Measurements from ENCODE around the gene TENT5A. TPM values are rescaled to one million over a fixed set of nuclear protein-coding genes. Genes with fewer than 3 reads are reported as not detected.
A peak's percentile ranks its signal among the peaks of the same experiment; 100 is the strongest.

The TENT5A gene
- total RNA-seq, 4 donors from 2014 or later: 5.6 to 42.1 (median 34.2) TPM

DNA sequence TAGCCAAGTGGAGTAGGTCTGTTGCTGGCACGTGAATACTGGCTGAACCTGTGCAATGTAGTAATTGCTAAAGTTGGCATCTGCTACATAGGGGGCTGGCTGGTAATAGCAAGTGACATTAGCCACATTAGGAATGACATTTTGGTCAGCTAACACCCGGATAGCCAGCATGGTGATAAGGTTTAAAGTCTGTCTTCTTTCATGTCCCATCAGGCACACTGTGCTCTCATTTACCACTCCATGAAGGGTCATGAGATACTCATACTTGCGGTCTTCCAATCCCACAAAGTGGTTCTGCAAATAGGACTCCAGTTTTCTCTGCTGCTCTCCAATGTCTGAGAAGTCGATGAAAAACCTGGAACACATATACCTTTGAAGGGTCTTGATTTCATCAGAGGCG, 2.8 kb downstream of the TENT5A start:
- H3K27ac ChIP-seq: peak overlapping the region; percentile 95 to 99 (median 98)
- intact Hi-C loops (cut with DNase I; ENCODE audit: low total_unique reads): loop anchor here (5.0 to 10.0 kb wide), 5 partner anchors 185 to 1645 kb away; partner anchors contain the start of gene BCKDHB

DNA sequence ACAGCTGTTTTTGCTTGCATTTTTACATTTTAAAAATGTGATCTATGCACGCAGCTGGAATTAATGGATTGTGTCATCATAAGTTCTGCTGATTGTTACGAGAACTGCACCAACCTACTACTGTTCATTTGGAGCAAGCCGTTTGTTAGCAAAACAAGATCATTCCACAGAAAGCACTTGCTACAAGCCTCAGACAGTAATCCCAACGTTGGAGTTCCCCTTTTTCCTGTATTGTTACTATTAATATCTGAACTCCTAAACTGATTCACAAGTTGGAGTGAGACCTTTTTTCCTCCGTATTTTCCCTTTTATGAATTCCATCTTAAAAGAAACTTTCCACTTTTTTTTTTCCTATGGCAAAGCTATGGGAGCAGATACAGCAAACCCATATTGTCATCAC, 3.5 kb downstream of the TENT5A start:
- H3K36me3 ChIP-seq: peaks cover 0 to 3% (median 0%) of the 10 kb centered on the region in 4 donors
- H3K9me3 ChIP-seq: no peaks in the 10 kb centered on the region
- peak overlapping the region; percentile 20 to 99 (median 98) for H3K27ac ChIP-seq
- in situ Hi-C loops (cut with MboI; ENCODE audit: low pct_ligation_motif_present in 1 of 4, low pct_unique_long_range_greater_than_20kb in 1 of 4, low sequenced_read_pairs in 3 of 4) (loop anchor here in 1 of 4 donors (25.0 kb wide), 1 partner anchor 1137 kb away; no protein-coding TSS in a partner anchor), intact Hi-C loops (cut with DNase I; ENCODE audit: low total_unique reads) (loop anchor here (10.0 kb wide), 1 partner anchor 184 kb away; no protein-coding TSS in a partner anchor)
- WGBS, 2 donors (ENCODE audit: low coverage in 1 of 2): 44 to 49% methylated on average over 5 of the region's 5 CpGs
- H3K4me1 ChIP-seq: peaks cover 6 to 39% (median 22%) of the 10 kb centered on the region in 4 donors
- DNase-seq: no peak
- no peaks in the 10 kb centered on the region for H3K27me3 ChIP-seq
- peak overlapping the region in 2 of 4 donors; percentile 3 to 68 for H3K4me3 ChIP-seq
- TF ChIP-seq POLR2A (IDR thresholded peaks at IDR 0.05) (no peak), EP300 (IDR thresholded peaks at IDR 0.05; ENCODE audit: low read depth) (no peak), POLR2AphosphoS5 (IDR thresholded peaks at IDR 0.05) (no peak)
- TF ChIP-seq, protein P1, sequence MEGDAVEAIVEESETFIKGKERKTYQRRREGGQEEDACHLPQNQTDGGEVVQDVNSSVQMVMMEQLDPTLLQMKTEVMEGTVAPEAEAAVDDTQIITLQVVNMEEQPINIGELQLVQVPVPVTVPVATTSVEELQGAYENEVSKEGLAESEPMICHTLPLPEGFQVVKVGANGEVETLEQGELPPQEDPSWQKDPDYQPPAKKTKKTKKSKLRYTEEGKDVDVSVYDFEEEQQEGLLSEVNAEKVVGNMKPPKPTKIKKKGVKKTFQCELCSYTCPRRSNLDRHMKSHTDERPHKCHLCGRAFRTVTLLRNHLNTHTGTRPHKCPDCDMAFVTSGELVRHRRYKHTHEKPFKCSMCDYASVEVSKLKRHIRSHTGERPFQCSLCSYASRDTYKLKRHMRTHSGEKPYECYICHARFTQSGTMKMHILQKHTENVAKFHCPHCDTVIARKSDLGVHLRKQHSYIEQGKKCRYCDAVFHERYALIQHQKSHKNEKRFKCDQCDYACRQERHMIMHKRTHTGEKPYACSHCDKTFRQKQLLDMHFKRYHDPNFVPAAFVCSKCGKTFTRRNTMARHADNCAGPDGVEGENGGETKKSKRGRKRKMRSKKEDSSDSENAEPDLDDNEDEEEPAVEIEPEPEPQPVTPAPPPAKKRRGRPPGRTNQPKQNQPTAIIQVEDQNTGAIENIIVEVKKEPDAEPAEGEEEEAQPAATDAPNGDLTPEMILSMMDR (IDR thresholded peaks at IDR 0.05): no peak

More for the DNA sequence above, 2.8 kb downstream of the TENT5A start:
- WGBS, 2 donors (ENCODE audit: low coverage in 1 of 2): 41 to 100% methylated on average over 2 to 5 of the region's 5 CpGs
- H3K36me3 ChIP-seq: peaks cover 0 to 3% (median 0%) of the 10 kb centered on the region in 4 donors
- no peaks in the 10 kb centered on the region for H3K27me3 ChIP-seq
- TF ChIP-seq EP300 (IDR thresholded peaks at IDR 0.05; ENCODE audit: low read depth) (no peak), POLR2A (IDR thresholded peaks at IDR 0.05) (no peak), POLR2AphosphoS5 (IDR thresholded peaks at IDR 0.05) (no peak)
- TF ChIP-seq, protein P1 (IDR thresholded peaks at IDR 0.05): no peak
- peaks cover 6 to 45% (median 25%) of the 10 kb centered on the region in 4 donors for H3K4me1 ChIP-seq
- in situ Hi-C loops (cut with MboI; ENCODE audit: low pct_ligation_motif_present in 1 of 4, low pct_unique_long_range_greater_than_20kb in 1 of 4, low sequenced_read_pairs in 3 of 4): loop anchor here in 2 of 4 donors (25.0 kb wide), 2 partner anchors 1137 to 1612 kb away; no protein-coding TSS in a partner anchor
- peak overlapping the region in 3 of 4 donors; percentile 68 to 94 (median 81) for H3K4me3 ChIP-seq
- H3K9me3 ChIP-seq: no peaks in the 10 kb centered on the region
- no peak for DNase-seq

DNA sequence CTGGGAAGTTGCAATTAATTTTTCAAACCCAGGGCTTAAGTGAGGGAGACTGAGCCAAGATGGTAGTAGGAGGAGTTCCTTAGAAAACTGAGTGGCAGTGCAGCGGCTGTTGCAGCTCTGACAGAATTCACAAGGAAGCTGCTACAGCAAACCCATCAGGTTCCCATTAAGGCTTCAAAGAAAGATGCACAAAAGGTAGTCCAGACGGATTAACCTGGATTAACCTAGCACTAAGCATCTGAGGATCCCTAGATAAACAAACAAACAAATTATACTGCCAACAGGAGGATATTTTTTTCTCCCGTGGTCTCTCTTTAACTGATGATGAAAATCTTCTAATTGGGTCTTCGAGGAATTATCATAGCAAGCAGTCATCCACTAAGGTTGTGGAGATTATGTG, 5.2 kb downstream of the TENT5A start:
- no peak for DNase-seq
- in situ Hi-C loops (cut with MboI; ENCODE audit: low pct_ligation_motif_present in 1 of 4, low pct_unique_long_range_greater_than_20kb in 1 of 4, low sequenced_read_pairs in 3 of 4) (loop anchor here in 1 of 4 donors (25.0 kb wide), 1 partner anchor 1135 kb away; no protein-coding TSS in a partner anchor), intact Hi-C loops (cut with DNase I; ENCODE audit: low total_unique reads) (loop anchor here (10.0 kb wide), 1 partner anchor 183 kb away; no protein-coding TSS in a partner anchor)
- Histone ChIP-seq H3K4me1 (peaks cover 6 to 39% (median 18%) of the 10 kb centered on the region in 4 donors), H3K4me3 (no peak overlapping the region), H3K27ac (peak overlapping the region in 1 of 4 donors; percentile 13), H3K36me3 (peaks cover 0 to 3% (median 0%) of the 10 kb centered on the region in 4 donors), H3K9me3 (no peaks in the 10 kb centered on the region), H3K27me3 (no peaks in the 10 kb centered on the region)
- TF ChIP-seq, protein P1 (IDR thresholded peaks at IDR 0.05): no peak
- TF ChIP-seq POLR2A (IDR thresholded peaks at IDR 0.05) (no peak), EP300 (IDR thresholded peaks at IDR 0.05; ENCODE audit: low read depth) (no peak), POLR2AphosphoS5 (IDR thresholded peaks at IDR 0.05) (no peak)
- WGBS, 2 donors (ENCODE audit: low coverage in 1 of 2): 74 to 79% methylated on average over 4 of the region's 4 CpGs

DNA sequence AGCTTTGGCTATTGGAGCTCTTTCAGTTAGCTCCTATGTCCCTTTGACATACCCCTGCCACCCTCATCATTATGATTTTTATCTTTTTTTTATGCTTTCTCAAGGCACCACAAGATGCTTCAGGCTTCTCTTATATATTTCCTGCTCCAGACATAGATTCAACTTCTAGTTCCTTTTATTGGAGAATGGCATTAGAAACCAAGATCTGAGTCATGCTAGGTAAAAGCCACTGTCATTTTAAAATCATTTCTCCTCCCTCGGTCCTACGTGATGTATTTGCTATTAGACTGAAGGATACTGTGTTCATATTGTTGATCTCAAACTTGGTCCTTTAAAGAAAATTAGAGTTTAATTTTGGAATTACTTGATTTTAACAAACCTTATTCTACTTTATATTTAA, 8.3 kb downstream of the TENT5A start:
- intact Hi-C loops (cut with DNase I; ENCODE audit: low total_unique reads) (loop anchor here (10.0 kb wide), 1 partner anchor 179 kb away; no protein-coding TSS in a partner anchor), in situ Hi-C loops (cut with MboI; ENCODE audit: low pct_ligation_motif_present in 1 of 4, low pct_unique_long_range_greater_than_20kb in 1 of 4, low sequenced_read_pairs in 3 of 4) (loop anchor here in 1 of 4 donors (25.0 kb wide), 1 partner anchor 1132 kb away; no protein-coding TSS in a partner anchor)
- 54 to 85% methylated on average over 2 of the region's 2 CpGs for WGBS, 2 donors (ENCODE audit: low coverage in 1 of 2)
- TF ChIP-seq, protein P1 (IDR thresholded peaks at IDR 0.05): no peak
- TF ChIP-seq POLR2A (IDR thresholded peaks at IDR 0.05) (no peak), POLR2AphosphoS5 (IDR thresholded peaks at IDR 0.05) (no peak), EP300 (IDR thresholded peaks at IDR 0.05; ENCODE audit: low read depth) (no peak)
- peaks cover 6 to 28% (median 13%) of the 10 kb centered on the region in 4 donors for H3K4me1 ChIP-seq
- DNase-seq: no peak
- H3K9me3 ChIP-seq: no peaks in the 10 kb centered on the region
- no peak overlapping the region for H3K4me3 ChIP-seq
- H3K36me3 ChIP-seq: peaks cover 0 to 3% (median 0%) of the 10 kb centered on the region in 4 donors
- no peak overlapping the region for H3K27ac ChIP-seq
- H3K27me3 ChIP-seq: no peaks in the 10 kb centered on the region
